ENCODE results near the gene SLIT1. TPM values are rescaled to one million over a fixed set of nuclear protein-coding genes. Genes with fewer than 3 reads are reported as not detected.

The SLIT1 gene
- total RNA-seq, 1 experiment from 2014 or later, result not detected

- no peak for DNase-seq
- H3K27me3 ChIP-seq, result peaks cover 3% of the 10 kb centered on the region; the same call in 1 of the 2 replicates
- no peak overlapping the region for H3K4me3 ChIP-seq
- H3K36me3 ChIP-seq, result no peaks in the 10 kb centered on the region
- H3K9me3 ChIP-seq, result no peaks in the 10 kb centered on the region
Observed at GRCh38 chr10:97138174-97138573, 47.6 kb downstream of the SLIT1 start.

- no peak for DNase-seq
- Histone ChIP-seq H3K9me3 (no peaks in the 10 kb centered on the region), H3K27me3 (no peaks in the 10 kb centered on the region), H3K36me3 (no peaks in the 10 kb centered on the region), H3K4me3 (no peak overlapping the region)
Observed at GRCh38 chr10:97136756-97137155, 49.0 kb downstream of the SLIT1 start.

GRCh38 chr10:97135464-97135863, 50.3 kb downstream of the SLIT1 start:
- no peaks in the 10 kb centered on the region for H3K36me3 ChIP-seq
- DNase-seq, result no peak
- no peak overlapping the region for H3K4me3 ChIP-seq
- H3K9me3 ChIP-seq, result no peaks in the 10 kb centered on the region
- H3K27me3 ChIP-seq, result no peaks in the 10 kb centered on the region

GRCh38 chr10:97134983-97135382, 50.8 kb downstream of the SLIT1 start:
- DNase-seq, result no peak

GRCh38 chr10:97134110-97134509, 51.6 kb downstream of the SLIT1 start:
- Histone ChIP-seq H3K27me3 (no peaks in the 10 kb centered on the region), H3K4me3 (no peak overlapping the region), H3K36me3 (no peaks in the 10 kb centered on the region), H3K9me3 (no peaks in the 10 kb centered on the region)
- no peak for DNase-seq

More at GRCh38 chr10:97134983-97135382, 50.8 kb downstream of the SLIT1 start:
- Histone ChIP-seq H3K4me3 (no peak overlapping the region), H3K36me3 (no peaks in the 10 kb centered on the region), H3K9me3 (no peaks in the 10 kb centered on the region), H3K27me3 (no peaks in the 10 kb centered on the region)

GRCh38 chr10:97132273-97132672, 53.5 kb downstream of the SLIT1 start:
- no peak overlapping the region for H3K4me3 ChIP-seq
- H3K9me3 ChIP-seq, result no peaks in the 10 kb centered on the region
- no peaks in the 10 kb centered on the region for H3K36me3 ChIP-seq
- DNase-seq, result no peak
- H3K27me3 ChIP-seq, result no peaks in the 10 kb centered on the region

GRCh38 chr10:97131666-97132065, 54.1 kb downstream of the SLIT1 start:
- H3K27me3 ChIP-seq, result no peaks in the 10 kb centered on the region
- H3K9me3 ChIP-seq, result no peaks in the 10 kb centered on the region
- H3K36me3 ChIP-seq, result no peaks in the 10 kb centered on the region
- peak; percentile 44 for DNase-seq
- H3K4me3 ChIP-seq, result no peak overlapping the region

- no peak for DNase-seq
- Histone ChIP-seq H3K4me3 (no peak overlapping the region), H3K27me3 (no peaks in the 10 kb centered on the region), H3K36me3 (no peaks in the 10 kb centered on the region), H3K9me3 (no peaks in the 10 kb centered on the region)
Observed at GRCh38 chr10:97131181-97131628, 54.6 kb downstream of the SLIT1 start.

- no peak for DNase-seq
- Histone ChIP-seq H3K4me3 (no peak overlapping the region), H3K9me3 (no peaks in the 10 kb centered on the region), H3K27me3 (no peaks in the 10 kb centered on the region), H3K36me3 (no peaks in the 10 kb centered on the region)
Observed at GRCh38 chr10:97129666-97130065, 56.1 kb downstream of the SLIT1 start.

GRCh38 chr10:97128516-97129154, 57.1 kb downstream of the SLIT1 start:
- H3K4me3 ChIP-seq, result no peak overlapping the region
- no peaks in the 10 kb centered on the region; the same call in 1 of the 2 replicates for H3K27me3 ChIP-seq
- H3K36me3 ChIP-seq, result no peaks in the 10 kb centered on the region
- no peak for DNase-seq
- H3K9me3 ChIP-seq, result no peaks in the 10 kb centered on the region

GRCh38 chr10:97128039-97128492, 57.7 kb downstream of the SLIT1 start:
- no peaks in the 10 kb centered on the region; the same call in 1 of the 2 replicates for H3K27me3 ChIP-seq
- DNase-seq, result no peak
- no peaks in the 10 kb centered on the region for H3K36me3 ChIP-seq

GRCh38 chr10:97127509-97127908, 58.2 kb downstream of the SLIT1 start:
- Histone ChIP-seq H3K27me3 (no peaks in the 10 kb centered on the region; the same call in 1 of the 2 replicates), H3K9me3 (no peaks in the 10 kb centered on the region), H3K36me3 (no peaks in the 10 kb centered on the region), H3K4me3 (no peak overlapping the region)
- DNase-seq, result no peak

More at GRCh38 chr10:97128039-97128492, 57.7 kb downstream of the SLIT1 start:
- Histone ChIP-seq H3K9me3 (no peaks in the 10 kb centered on the region), H3K4me3 (no peak overlapping the region)

GRCh38 chr10:97124211-97124610, 61.5 kb downstream of the SLIT1 start:
- Histone ChIP-seq H3K9me3 (no peaks in the 10 kb centered on the region), H3K36me3 (no peaks in the 10 kb centered on the region), H3K27me3 (no peaks in the 10 kb centered on the region; the same call in 1 of the 2 replicates), H3K4me3 (no peak overlapping the region)
- DNase-seq, result no peak

- no peak for DNase-seq
- H3K27me3 ChIP-seq, result no peaks in the 10 kb centered on the region; the same call in 1 of the 2 replicates
- no peaks in the 10 kb centered on the region for H3K9me3 ChIP-seq
- no peaks in the 10 kb centered on the region for H3K36me3 ChIP-seq
- H3K4me3 ChIP-seq, result no peak overlapping the region
Observed at GRCh38 chr10:97123765-97124164, 62.0 kb downstream of the SLIT1 start.

GRCh38 chr10:97121041-97121440, 64.7 kb downstream of the SLIT1 start:
- DNase-seq, result no peak
- Histone ChIP-seq H3K27me3 (no peaks in the 10 kb centered on the region; the same call in 1 of the 2 replicates), H3K9me3 (no peaks in the 10 kb centered on the region), H3K36me3 (no peaks in the 10 kb centered on the region), H3K4me3 (no peak overlapping the region)

GRCh38 chr10:97120370-97120769, 65.4 kb downstream of the SLIT1 start:
- Histone ChIP-seq H3K9me3 (no peaks in the 10 kb centered on the region), H3K36me3 (no peaks in the 10 kb centered on the region), H3K27me3 (no peaks in the 10 kb centered on the region; the same call in 1 of the 2 replicates), H3K4me3 (no peak overlapping the region)
- DNase-seq, result no peak

GRCh38 chr10:97119058-97119745, 66.6 kb downstream of the SLIT1 start:
- Histone ChIP-seq H3K36me3 (no peaks in the 10 kb centered on the region), H3K27me3 (no peaks in the 10 kb centered on the region; the same call in 1 of the 2 replicates), H3K4me3 (no peak overlapping the region), H3K9me3 (no peaks in the 10 kb centered on the region)
- no peak for DNase-seq

GRCh38 chr10:97117372-97117771, 68.4 kb downstream of the SLIT1 start:
- Histone ChIP-seq H3K36me3 (no peaks in the 10 kb centered on the region), H3K27me3 (no peaks in the 10 kb centered on the region), H3K4me3 (no peak overlapping the region), H3K9me3 (no peaks in the 10 kb centered on the region)
- DNase-seq, result no peak
